Colonic mucosa (tissue), 4 donors: ENCODE results near the gene BANF2. TPM values are rescaled to one million over a fixed set of nuclear protein-coding genes. Genes with fewer than 3 reads are reported as not detected.

Experiments used
- DNase-seq: peaks from one replicate; pipeline ENCODE4 v3.0.0-alpha.2; 2020
- H3K27ac ChIP-seq: fragments of 200-600 bp; one replicate; pipeline ENCODE4 v1.8.0; 2021
- H3K27me3 ChIP-seq: fragments of 200-600 bp; one replicate; pipeline ENCODE4 v1.8.0; 2021
- H3K36me3 ChIP-seq: fragments of 200-600 bp; one replicate; pipeline ENCODE4 v1.8.0; 2021
- H3K4me1 ChIP-seq: fragments of 200-600 bp; one replicate; pipeline ENCODE4 v1.8.0; 2021; ENCODE audit warnings: mild to moderate bottlenecking
- H3K4me3 ChIP-seq: fragments of 200-600 bp; one replicate; pipeline ENCODE4 v1.8.0; 2021
- H3K9ac ChIP-seq, 2 donors: one replicate each; pipeline ENCODE4 v1.7.0; 2013; ENCODE audit warnings: control low read depth in 2 of 2, low read depth in 2 of 2, low read length in 2 of 2
- H3K9me3 ChIP-seq: fragments of 200-600 bp; one replicate; pipeline ENCODE4 v1.8.0; 2021
- intact Hi-C: fragments of 100-400 bp; cut with DNase I; formaldehyde crosslinking; loops from one replicate; pipeline ENCODE4 v1.14.1; 2022
- total RNA-seq, 2 donors: library from RNA; stranded (reverse); fragmentation: NEBNext Ultra II Directional in 1 of 2; extraction: Animal tissue kit (Norgen Biotek cat#: 25700) in 1 of 2; gene quantifications; one replicate each; pipeline ENCODE4 v1.2.1, GENCODE V29; 2021
- TF ChIP-seq, protein P1 (sequence below): fragments of 200-600 bp; IDR thresholded peaks from one replicate; pipeline ENCODE4 v1.8.0; 2022; ENCODE audit warnings: antibody characterized with exemption, mild to moderate bottlenecking
- donor health status: healthy.
- donor health status: DM: no; HTN: no; CAD: no.
- donor health status: DM: no; HTN: no; CAD: no.

Gene BANF2
- total RNA-seq, 2 donors from 2014 or later = not detected

DNA sequence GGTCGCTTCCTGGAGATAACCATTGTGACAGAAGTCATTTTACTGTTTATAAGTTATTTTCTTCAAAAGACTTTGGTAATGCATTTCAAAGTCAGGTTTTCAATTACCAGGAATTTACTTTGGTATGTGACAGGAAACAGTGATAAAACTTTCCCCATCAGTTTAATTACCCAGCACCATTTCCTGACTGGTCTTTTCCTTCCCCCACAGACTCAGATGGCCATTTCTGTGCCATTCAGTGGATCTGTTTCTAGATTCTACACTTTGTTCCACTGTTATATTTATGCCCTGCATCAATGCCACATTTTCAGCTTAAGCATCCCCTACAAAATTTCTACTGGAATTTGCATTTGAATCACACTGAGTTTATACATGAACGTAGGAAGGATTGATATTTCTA, 34.0 kb upstream of the BANF2 start:
- Histone ChIP-seq H3K27ac (no peak overlapping the region), H3K9ac (no peak overlapping the region), H3K27me3 (no peaks in the 10 kb centered on the region), H3K36me3 (no peaks in the 10 kb centered on the region), H3K4me1 (peaks cover 6% of the 10 kb centered on the region), H3K9me3 (no peaks in the 10 kb centered on the region), H3K4me3 (no peak overlapping the region)
- intact Hi-C loops = no loop called here
- no peak for DNase-seq
- TF ChIP-seq, protein P1, sequence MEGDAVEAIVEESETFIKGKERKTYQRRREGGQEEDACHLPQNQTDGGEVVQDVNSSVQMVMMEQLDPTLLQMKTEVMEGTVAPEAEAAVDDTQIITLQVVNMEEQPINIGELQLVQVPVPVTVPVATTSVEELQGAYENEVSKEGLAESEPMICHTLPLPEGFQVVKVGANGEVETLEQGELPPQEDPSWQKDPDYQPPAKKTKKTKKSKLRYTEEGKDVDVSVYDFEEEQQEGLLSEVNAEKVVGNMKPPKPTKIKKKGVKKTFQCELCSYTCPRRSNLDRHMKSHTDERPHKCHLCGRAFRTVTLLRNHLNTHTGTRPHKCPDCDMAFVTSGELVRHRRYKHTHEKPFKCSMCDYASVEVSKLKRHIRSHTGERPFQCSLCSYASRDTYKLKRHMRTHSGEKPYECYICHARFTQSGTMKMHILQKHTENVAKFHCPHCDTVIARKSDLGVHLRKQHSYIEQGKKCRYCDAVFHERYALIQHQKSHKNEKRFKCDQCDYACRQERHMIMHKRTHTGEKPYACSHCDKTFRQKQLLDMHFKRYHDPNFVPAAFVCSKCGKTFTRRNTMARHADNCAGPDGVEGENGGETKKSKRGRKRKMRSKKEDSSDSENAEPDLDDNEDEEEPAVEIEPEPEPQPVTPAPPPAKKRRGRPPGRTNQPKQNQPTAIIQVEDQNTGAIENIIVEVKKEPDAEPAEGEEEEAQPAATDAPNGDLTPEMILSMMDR = no peak

DNA sequence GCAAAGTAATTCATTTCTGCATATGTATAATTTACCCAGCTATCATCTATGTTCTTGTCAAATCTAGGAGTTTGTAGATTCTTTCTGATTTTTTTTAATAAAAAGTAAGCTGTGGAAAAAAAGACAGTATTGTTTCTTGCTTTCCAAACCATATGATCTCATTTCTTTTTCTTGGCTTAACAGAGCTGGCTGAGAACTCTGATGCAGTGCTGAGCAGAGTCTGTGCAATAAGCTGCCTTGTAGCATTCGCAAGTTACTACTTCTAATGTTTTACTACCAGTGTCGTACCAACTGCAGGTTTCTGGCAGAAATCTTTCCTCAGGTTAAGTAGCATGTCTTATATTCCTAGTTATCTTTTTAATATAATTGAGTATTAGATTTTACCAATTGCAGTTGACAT, 33.3 kb upstream of the BANF2 start:
- H3K36me3 ChIP-seq = no peaks in the 10 kb centered on the region
- H3K27ac ChIP-seq = no peak overlapping the region
- H3K9me3 ChIP-seq = no peaks in the 10 kb centered on the region
- peaks cover 6% of the 10 kb centered on the region for H3K4me1 ChIP-seq
- no peak overlapping the region for H3K9ac ChIP-seq
- no peak for DNase-seq
- intact Hi-C loops = no loop called here
- TF ChIP-seq, protein P1 = no peak
- no peak overlapping the region for H3K4me3 ChIP-seq
- no peaks in the 10 kb centered on the region for H3K27me3 ChIP-seq

- no peaks in the 10 kb centered on the region for H3K36me3 ChIP-seq
- TF ChIP-seq, protein P1 = no peak
- H3K9me3 ChIP-seq = no peaks in the 10 kb centered on the region
- no peak overlapping the region for H3K27ac ChIP-seq
- no peak for DNase-seq
- H3K27me3 ChIP-seq = no peaks in the 10 kb centered on the region
- no peaks in the 10 kb centered on the region for H3K4me1 ChIP-seq
- intact Hi-C loops = no loop called here
- no peak overlapping the region for H3K9ac ChIP-seq
- no peak overlapping the region for H3K4me3 ChIP-seq
These were observed 32.3 kb upstream of the BANF2 start for GRCh38 chr20:17667445-17667844.

- no peak overlapping the region for H3K27ac ChIP-seq
- TF ChIP-seq, protein P1 = no peak
- no peak for DNase-seq
- no peaks in the 10 kb centered on the region for H3K27me3 ChIP-seq
- H3K9ac ChIP-seq = no peak overlapping the region
- intact Hi-C loops = no loop called here
- H3K36me3 ChIP-seq = no peaks in the 10 kb centered on the region
- no peak overlapping the region for H3K4me3 ChIP-seq
- H3K9me3 ChIP-seq = no peaks in the 10 kb centered on the region
- H3K4me1 ChIP-seq = no peaks in the 10 kb centered on the region
These were observed 31.3 kb upstream of the BANF2 start for GRCh38 chr20:17668432-17668831.

- TF ChIP-seq, protein P1 = no peak
- Histone ChIP-seq H3K4me1 (no peaks in the 10 kb centered on the region), H3K9me3 (no peaks in the 10 kb centered on the region), H3K9ac (no peak overlapping the region), H3K4me3 (no peak overlapping the region), H3K27ac (no peak overlapping the region), H3K27me3 (no peaks in the 10 kb centered on the region), H3K36me3 (no peaks in the 10 kb centered on the region)
- DNase-seq = no peak
- intact Hi-C loops = no loop called here
These were observed 30.3 kb upstream of the BANF2 start for GRCh38 chr20:17669306-17669931.
